GM19240 (cell line): Measurements from ENCODE around the gene SYAP1.
A peak's percentile ranks its signal among the peaks of the same experiment; 100 is the strongest.
"Not testable (repeated sequence)": the region's sequence is repeated elsewhere in the genome, so short reads cannot be mapped to it uniquely, and the experiment has no call there.

ENCODE experiments used
- DNase-seq: peaks from one replicate; pipeline ENCODE4 v3.0.0; 2011; ENCODE audit warnings: low spot score; ENCODE audit not compliant: insufficient read length

SYAP1 gene

GRCh38 chrX:16719334-16720084 is at the start of gene SYAP1:
TSS of gene SYAP1 (plus strand) at chrX:16719612. CDS start at chrX:16719725, 113 bp downstream.
- peak; percentile 73 for DNase-seq

GRCh38 chrX:16671005-16671404 is 48.4 kb upstream of the SYAP1 start:
- no peak for DNase-seq

- no peak for DNase-seq
Measured at GRCh38 chrX:16678689-16679088, 40.7 kb upstream of the SYAP1 start.

GRCh38 chrX:16683007-16683664 is 36.3 kb upstream of the SYAP1 start:
- no peak for DNase-seq

GRCh38 chrX:16687514-16687913 is 31.9 kb upstream of the SYAP1 start:
- no peak for DNase-seq

- peak; percentile 36 for DNase-seq
Measured at GRCh38 chrX:16695079-16695676, 24.2 kb upstream of the SYAP1 start.

GRCh38 chrX:16696956-16697355 is 22.5 kb upstream of the SYAP1 start:
- DNase-seq = no peak

GRCh38 chrX:16699389-16699788 is 20.0 kb upstream of the SYAP1 start:
- DNase-seq = no peak

- DNase-seq = no peak
Measured at GRCh38 chrX:16700734-16701133, 18.7 kb upstream of the SYAP1 start.

GRCh38 chrX:16702700-16703599 is 16.5 kb upstream of the SYAP1 start:
- DNase-seq = no peak

GRCh38 chrX:16705370-16705769 is 14.0 kb upstream of the SYAP1 start:
- no peak for DNase-seq

- no peak for DNase-seq
Measured at GRCh38 chrX:16708016-16708415, 11.4 kb upstream of the SYAP1 start.

GRCh38 chrX:16711219-16711811 is 8.1 kb upstream of the SYAP1 start:
- DNase-seq = no peak

GRCh38 chrX:16711893-16712547 is 7.4 kb upstream of the SYAP1 start:
- DNase-seq = no peak

- DNase-seq = no peak
Measured at GRCh38 chrX:16712548-16713155, 6.8 kb upstream of the SYAP1 start, which contains the start of gene CTPS2. TSS of gene CTPS2 (minus strand) at chrX:16712669. CDS start at chrX:16702902, 9,767 bp downstream.

- no peak for DNase-seq
Measured at GRCh38 chrX:16714504-16714903, 4.9 kb upstream of the SYAP1 start.

GRCh38 chrX:16715638-16716037 is 3.8 kb upstream of the SYAP1 start:
- not testable (repeated sequence) for DNase-seq

GRCh38 chrX:16716451-16716850 is 3.0 kb upstream of the SYAP1 start:
- DNase-seq = not testable (repeated sequence)

GRCh38 chrX:16718824-16719333 is 533 bp upstream of the SYAP1 start:
- no peak for DNase-seq

GRCh38 chrX:16722481-16722880 is 3.1 kb downstream of the SYAP1 start:
- no peak for DNase-seq
